Keratinocyte (primary cell): ENCODE results near the gene HEATR3. TPM values are rescaled to one million over a fixed set of nuclear protein-coding genes. Genes with fewer than 3 reads are reported as not detected.

Experiments used
- DNase-seq: peaks from one replicate; pipeline ENCODE4 v3.0.0-alpha.2; 2011; ENCODE audit warnings: low read depth, missing footprints, low spot score
- FAIRE-seq: peaks from 2 replicates; lab custom pipeline; 2011; peaks lifted over from hg19 to GRCh38; lab: Jason Lieb, UNC
- H2AFZ ChIP-seq: 2 replicates; pipeline ENCODE4 v1.6.0; 2012; ENCODE audit warnings: low read length, control low read depth, inconsistent platforms; ENCODE audit not compliant: control insufficient read depth
- H3K27ac ChIP-seq: 2 replicates; pipeline ENCODE4 v1.5.1; 2011; ENCODE audit warnings: low read length; ENCODE audit not compliant: control insufficient read depth, insufficient read depth
- H3K27me3 ChIP-seq: 3 replicates; pipeline ENCODE4 v1.6.0; 2011; ENCODE audit warnings: low read length; ENCODE audit not compliant: control insufficient read depth, insufficient read depth; ENCODE audit errors: extremely low read depth
- H3K36me3 ChIP-seq, 2 experiments: 2 replicates in 1 of 2; 3 replicates in 1 of 2; pipeline ENCODE4 v1.5.1; 2011; ENCODE audit warnings: low read length in 2 of 2, mild to moderate bottlenecking in 1 of 2; ENCODE audit not compliant: control insufficient read depth in 2 of 2, insufficient read depth in 2 of 2; ENCODE audit errors: extremely low read depth in 1 of 2
- H3K4me1 ChIP-seq: 3 replicates; pipeline ENCODE4 v1.5.1; 2011; ENCODE audit warnings: low read length; ENCODE audit not compliant: control insufficient read depth, insufficient read depth; ENCODE audit errors: extremely low read depth
- H3K4me2 ChIP-seq: 3 replicates; pipeline ENCODE4 v1.6.0; 2011; ENCODE audit warnings: low read depth, low read length; ENCODE audit not compliant: control insufficient read depth, insufficient read depth; ENCODE audit errors: extremely low read depth
- H3K4me3 ChIP-seq, 3 experiments: fragments of 200-600 bp in 1 of 3; sonication (generic) in 1 of 3; 2 replicates in 2 of 3; 3 replicates in 1 of 3; pipeline ENCODE4 v1.5.1; 2011 to 2016; ENCODE audit warnings: low read length in 3 of 3, mild to moderate bottlenecking in 3 of 3, control low read depth in 2 of 3, inconsistent platforms in 1 of 3, low read depth in 1 of 3, mixed read lengths in 1 of 3, mixed run types in 1 of 3, moderate library complexity in 1 of 3; ENCODE audit not compliant: control insufficient read depth in 2 of 3, insufficient read depth in 2 of 3; ENCODE audit errors: extremely low read depth in 1 of 3
- H3K79me2 ChIP-seq: 2 replicates; pipeline ENCODE4 v1.6.0; 2012; ENCODE audit warnings: low read length; ENCODE audit not compliant: control insufficient read depth, insufficient read depth
- H3K9ac ChIP-seq: 3 replicates; pipeline ENCODE4 v1.6.0; 2011; ENCODE audit warnings: low read length; ENCODE audit not compliant: control insufficient read depth, insufficient read depth; ENCODE audit errors: extremely low read depth
- H3K9me1 ChIP-seq: 3 replicates; pipeline ENCODE4 v1.6.0; 2011; ENCODE audit warnings: low read length; ENCODE audit not compliant: control insufficient read depth, insufficient read depth; ENCODE audit errors: extremely low read depth
- H3K9me3 ChIP-seq: 2 replicates; pipeline ENCODE4 v1.5.1; 2012; ENCODE audit warnings: low read depth, low read length; ENCODE audit not compliant: control insufficient read depth
- H4K20me1 ChIP-seq: 3 replicates; pipeline ENCODE4 v1.6.0; 2011; ENCODE audit warnings: low read length; ENCODE audit not compliant: control insufficient read depth, insufficient read depth; ENCODE audit errors: extremely low read depth
- CTCF ChIP-seq, 3 experiments: IDR thresholded peaks in 1 of 3; conservative IDR thresholded peaks in 1 of 3; optimal IDR thresholded peaks in 1 of 3; 2 replicates in 2 of 3; 3 replicates in 1 of 3; pipeline versions ENCODE3 to v1.5.1; 2011; ENCODE audit warnings: low read length in 3 of 3, mild to moderate bottlenecking in 3 of 3, moderate library complexity in 2 of 3, control low read depth in 1 of 3, inconsistent platforms in 1 of 3; ENCODE audit not compliant: insufficient read depth in 2 of 3; ENCODE audit errors: extremely low read depth in 1 of 3
- EZH2 ChIP-seq: IDR thresholded peaks from one replicate; pipeline ENCODE4 v1.6.1; 2012; ENCODE audit warnings: inconsistent platforms, mild to moderate bottlenecking, low read length, moderate library complexity
- dilution Hi-C: fragments of 300-500 bp; cut with MboI; formaldehyde crosslinking; loops from one replicate; pipeline ENCODE4 v1.7.0; 2020; ENCODE audit warnings: low sequenced_read_pairs; ENCODE audit not compliant: extremely low pct_ligation_motif_present
- polyA plus RNA-seq, 5 experiments: library from polyadenylated mRNA; depleted of rRNA in 3 of 5; stranded (reverse) in 3 of 5; stranded (forward) in 1 of 5; unstranded in 1 of 5; fragments of >200 nt; gene quantifications; 1 replicate in 1 of 5; 2 replicates in 3 of 5; 3 replicates in 1 of 5; pipeline versions ENCODE4 v1.2.1 to v1.2.3, GENCODE V29; 2011 to 2012; ENCODE audit warnings: missing spikeins in 2 of 5, low read depth in 1 of 5, low replicate concordance in 1 of 5
- small RNA-seq, 3 experiments: library from RNA; depleted of rRNA; stranded (forward); fragments of <200 nt; gene quantifications; one replicate each; pipeline ENCODE3, GENCODE V24; 2012; ENCODE audit warnings: low read depth in 3 of 3, low replicate concordance in 1 of 3; ENCODE audit not compliant: insufficient read length in 3 of 3

The HEATR3 gene
- polyA plus RNA-seq, 1 donor (not counting 4 experiments of a cell fraction or from before 2014, with no cell fraction given): 27.2 TPM

GRCh38 chr16:50154420-50154950 is 88.7 kb downstream of the HEATR3 start:
- FAIRE-seq: no peak
- Histone ChIP-seq H3K79me2 (peaks cover 60% of the 10 kb centered on the region), H3K4me1 (peaks cover 17% of the 10 kb centered on the region), H3K9ac (peak overlapping the region; percentile 82), H3K36me3 (no peaks in the 10 kb centered on the region), H3K9me1 (no peaks in the 10 kb centered on the region), H4K20me1 (peaks cover 21% of the 10 kb centered on the region), H3K9me3 (no peaks in the 10 kb centered on the region), H2AFZ (no peak overlapping the region), H3K4me3 (peak overlapping the region; percentile 78 to 95 (median 90)), H3K27ac (peak overlapping the region; percentile 65), H3K4me2 (peak overlapping the region; percentile 99), H3K27me3 (no peaks in the 10 kb centered on the region)
- no peak for DNase-seq
- TF ChIP-seq EZH2: no peak
- no peak for TF ChIP-seq CTCF (optimal IDR thresholded peaks at IDR 0.05 in 1 of 3, IDR thresholded peaks at IDR 0.05 in 1 of 3, conservative IDR thresholded peaks at IDR 0.05 in 1 of 3; ENCODE audit: extremely low read depth in 1 of 3, insufficient read depth in 2 of 3, low read length in 3 of 3)
- dilution Hi-C loops: no loop called here

- H3K9me1 ChIP-seq: no peaks in the 10 kb centered on the region
- H3K27me3 ChIP-seq: no peaks in the 10 kb centered on the region
- peak overlapping the region in 1 of 3 experiments; percentile 90 for H3K4me3 ChIP-seq
- H3K4me1 ChIP-seq: peaks cover 17% of the 10 kb centered on the region
- no peaks in the 10 kb centered on the region for H3K36me3 ChIP-seq
- dilution Hi-C loops: no loop called here
- no peaks in the 10 kb centered on the region for H3K9me3 ChIP-seq
- no peak overlapping the region for H3K9ac ChIP-seq
- no peak for DNase-seq
- H3K79me2 ChIP-seq: peaks cover 73% of the 10 kb centered on the region
- no peak for FAIRE-seq
- no peak overlapping the region for H2AFZ ChIP-seq
- no peak for TF ChIP-seq EZH2
- TF ChIP-seq CTCF (optimal IDR thresholded peaks at IDR 0.05 in 1 of 3, IDR thresholded peaks at IDR 0.05 in 1 of 3, conservative IDR thresholded peaks at IDR 0.05 in 1 of 3; ENCODE audit: extremely low read depth in 1 of 3, insufficient read depth in 2 of 3, low read length in 3 of 3): no peak
- peak overlapping the region; percentile 99 for H3K4me2 ChIP-seq
- H3K27ac ChIP-seq: no peak overlapping the region
- H4K20me1 ChIP-seq: peaks cover 21% of the 10 kb centered on the region
These were observed 90.2 kb downstream of the HEATR3 start for GRCh38 chr16:50155925-50156324.

Small RNAs within 50 kb of the gene (small RNA-seq; reads per million reads assigned to genes)
- gene RF00017 (0 reads per million in 3 experiments), gene RF00156 (0 reads per million in 3 experiments), gene RNY4P3 (0.07 to 1.8 (median 1.0) reads per million in 3 experiments), gene RPL10P14 (0 reads per million in 3 experiments)

Other genes starting within 250 kb of the HEATR3 start
- 0.02 to 0.05 TPM in 2 of 3 replicates, not detected in the other for gene ZNF423, start 209.9 kb upstream of the HEATR3 start, polyA plus RNA-seq
- gene CNEP1R1, start 40.7 kb upstream of the HEATR3 start, polyA plus RNA-seq: 19.9 to 28.5 TPM (median 21.4 TPM) in 3 replicates
- 9.5 to 14.8 TPM (median 11.3 TPM) in 3 replicates for gene TENT4B, start 87.3 kb downstream of the HEATR3 start, polyA plus RNA-seq
- gene ADCY7, start 200.6 kb downstream of the HEATR3 start, polyA plus RNA-seq: 5.1 to 9.6 TPM (median 6.8 TPM) in 3 replicates